Measurements from ENCODE around the gene TBC1D24.

DNA sequence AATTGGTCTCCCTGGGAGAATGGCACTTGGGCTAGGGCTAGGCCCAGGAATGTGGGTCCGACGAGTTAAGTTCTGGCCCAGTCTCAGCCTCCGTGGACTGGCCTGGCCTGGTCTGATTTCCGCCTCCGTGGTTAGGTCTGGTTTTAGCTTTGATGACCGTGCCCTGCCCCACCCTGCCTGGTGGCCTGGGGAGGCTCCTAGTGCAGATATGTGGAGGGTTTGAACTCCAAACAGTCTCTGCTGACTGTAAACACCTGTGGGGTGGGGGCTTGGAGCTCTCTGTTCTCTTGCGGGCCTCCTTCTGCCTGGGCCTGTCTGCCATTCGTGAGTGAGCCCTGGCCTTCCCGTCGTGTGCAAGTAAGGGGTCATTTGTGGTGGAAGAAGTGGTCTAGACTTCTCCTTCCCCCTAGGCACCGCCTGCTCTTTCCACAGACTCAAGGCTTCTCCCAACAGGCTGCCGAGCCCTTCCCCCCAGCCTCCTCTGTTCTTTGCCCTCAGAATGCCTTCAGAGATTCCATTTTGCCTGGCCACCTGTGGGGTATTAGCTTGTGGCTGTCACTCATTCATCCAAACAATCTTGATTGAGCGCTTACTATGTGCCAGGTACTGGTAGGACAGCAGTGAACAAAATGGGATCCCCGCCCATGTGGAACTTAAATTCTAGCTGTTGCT is 40.4 kb downstream of the TBC1D24 start:
- no peak for TF ChIP-seq STAT1 (IDR thresholded peaks at IDR 0.05; ENCODE audit: unreplicated experiment)
- TF ChIP-seq CREB1 (CRISPR knock-in tag; IDR thresholded peaks at IDR 0.05; ENCODE audit: low read depth) = no peak
- TF ChIP-seq, protein P1, sequence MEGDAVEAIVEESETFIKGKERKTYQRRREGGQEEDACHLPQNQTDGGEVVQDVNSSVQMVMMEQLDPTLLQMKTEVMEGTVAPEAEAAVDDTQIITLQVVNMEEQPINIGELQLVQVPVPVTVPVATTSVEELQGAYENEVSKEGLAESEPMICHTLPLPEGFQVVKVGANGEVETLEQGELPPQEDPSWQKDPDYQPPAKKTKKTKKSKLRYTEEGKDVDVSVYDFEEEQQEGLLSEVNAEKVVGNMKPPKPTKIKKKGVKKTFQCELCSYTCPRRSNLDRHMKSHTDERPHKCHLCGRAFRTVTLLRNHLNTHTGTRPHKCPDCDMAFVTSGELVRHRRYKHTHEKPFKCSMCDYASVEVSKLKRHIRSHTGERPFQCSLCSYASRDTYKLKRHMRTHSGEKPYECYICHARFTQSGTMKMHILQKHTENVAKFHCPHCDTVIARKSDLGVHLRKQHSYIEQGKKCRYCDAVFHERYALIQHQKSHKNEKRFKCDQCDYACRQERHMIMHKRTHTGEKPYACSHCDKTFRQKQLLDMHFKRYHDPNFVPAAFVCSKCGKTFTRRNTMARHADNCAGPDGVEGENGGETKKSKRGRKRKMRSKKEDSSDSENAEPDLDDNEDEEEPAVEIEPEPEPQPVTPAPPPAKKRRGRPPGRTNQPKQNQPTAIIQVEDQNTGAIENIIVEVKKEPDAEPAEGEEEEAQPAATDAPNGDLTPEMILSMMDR (conservative IDR thresholded peaks at IDR 0.05; ENCODE audit: low read depth in 2 of 2) = no peak
- no peak for TF ChIP-seq POLR2AphosphoS5 (IDR thresholded peaks at IDR 0.05; ENCODE audit: low read depth)
- TF ChIP-seq ZNF331 (CRISPR knock-in tag; IDR thresholded peaks at IDR 0.05; ENCODE audit: low read depth) = no peak
- TF ChIP-seq EZH2phosphoT487 (IDR thresholded peaks at IDR 0.05; ENCODE audit: unreplicated experiment) = no peak
- no peak for TF ChIP-seq EZH2 (IDR thresholded peaks at IDR 0.05; ENCODE audit: low read depth, unreplicated experiment)
